H1 (cell line): Measurements from ENCODE around the gene FRMD4A. TPM values are rescaled to one million over a fixed set of nuclear protein-coding genes. Genes with fewer than 3 reads are reported as not detected.

Experiments
- CBX8 ChIP-seq: fragments of 300-800, 300-1000 bp; sonication (generic); IDR thresholded peaks from 2 replicates; pipeline ENCODE4 v1.7.1; 2016; ENCODE audit warnings: low read depth, low read length, borderline replicate concordance
- CHD2 ChIP-seq: IDR thresholded peaks from 2 replicates; pipeline ENCODE4 v1.6.1; 2012; ENCODE audit warnings: low read length, improper control_type of control experiment
- KDM4A ChIP-seq: IDR thresholded peaks from one replicate; pipeline ENCODE4 v1.7.1; 2012; ENCODE audit warnings: low read depth, mild to moderate bottlenecking, moderate library complexity, low read length, inconsistent platforms; ENCODE audit not compliant: severe bottlenecking
- POU5F1 ChIP-seq: IDR thresholded peaks from 2 replicates; pipeline ENCODE4 v1.6.1; 2011; ENCODE audit warnings: low read depth, mild to moderate bottlenecking, low read length, moderate library complexity
- RXRA ChIP-seq: IDR thresholded peaks from 2 replicates; pipeline ENCODE4 v1.6.1; 2011; ENCODE audit warnings: low read depth, mild to moderate bottlenecking, low read length, moderate library complexity; ENCODE audit not compliant: insufficient read depth
- SAP30 ChIP-seq: fragments of 300-600 bp; sonication (generic); IDR thresholded peaks from 2 replicates; pipeline ENCODE4 v1.7.1; 2012; ENCODE audit warnings: low read length, moderate library complexity, mild to moderate bottlenecking, inconsistent platforms; ENCODE audit not compliant: insufficient read depth, insufficient replicate concordance
- SIRT6 ChIP-seq: IDR thresholded peaks from one replicate; pipeline ENCODE4 v1.7.1; 2012; ENCODE audit warnings: low read length, inconsistent platforms
- ZNF274 ChIP-seq: IDR thresholded peaks from 2 replicates; pipeline ENCODE4 v1.7.0; 2012; ENCODE audit warnings: low read length, borderline replicate concordance; ENCODE audit errors: extremely low read depth
- polyA plus RNA-seq, 7 experiments: library from polyadenylated mRNA; depleted of rRNA in 3 of 7; stranded (reverse) in 5 of 7; unstranded in 2 of 7; fragments of >200 nt in 5 of 7; fragments of 200-250 nt in 2 of 7; gene quantifications; 1 replicate in 5 of 7; 2 replicates in 1 of 7; 4 replicates in 1 of 7; pipeline versions ENCODE4 v1.2.1 to v1.2.3, GENCODE V29; 2011 to 2013; ENCODE audit warnings: missing spikeins in 2 of 7, mixed read lengths in 2 of 7
- total RNA-seq: library from RNA; stranded (reverse); fragmentation: NEBNext Ultra II Directional; extraction: Animal tissue kit (Norgen Biotek cat#: 25700); gene quantifications from 2 replicates; pipeline ENCODE4 v1.2.1, GENCODE V29; 2021

The FRMD4A gene
- total and polyA plus RNA-seq, 2 of the 8 experiments (the other 6 are each of a cell fraction or from before 2014, with no cell fraction given) = 38.6 to 39.6 TPM

GRCh38 chr10:13983035-13983434 is 347.7 kb downstream of the FRMD4A start (continued):
- TF ChIP-seq KDM4A = no peak
- no peak for TF ChIP-seq ZNF274
- no peak for TF ChIP-seq SAP30
- TF ChIP-seq POU5F1 = no peak
- TF ChIP-seq SIRT6 = no peak
- no peak for TF ChIP-seq RXRA
- no peak for TF ChIP-seq CBX8
- TF ChIP-seq CHD2 = no peak
